SK-N-SH (cell line): ENCODE data around the gene SNX1. TPM values are rescaled to one million over a fixed set of nuclear protein-coding genes. Genes with fewer than 3 reads are reported as not detected.
A peak's percentile ranks its signal among the peaks of the same experiment; 100 is the strongest.

Source experiments
- CTCF ChIA-PET: fragments of 300-600, 350-600 bp; formaldehyde crosslinking; extraction: SDS; loops from one replicate; lab custom pipeline; 2021; lab: Yijun Ruan, JAX
- POLR2A ChIA-PET: fragments of 350-600 bp; sonication (Branson Sonifier 250); formaldehyde crosslinking; extraction: SDS; loops from one replicate; lab custom pipeline; 2020; ENCODE audit warnings: antibody characterized with exemption, inconsistent platforms; lab: Yijun Ruan, JAX
- DNase-seq: peaks from one replicate; pipeline ENCODE4 v3.0.0; 2012
- H2AFZ ChIP-seq: fragments of 200-600 bp; sonication (generic); 2 replicates; pipeline ENCODE4 v1.8.1; 2016; ENCODE audit warnings: antibody characterized with exemption, mild to moderate bottlenecking, low read depth
- H3F3A ChIP-seq: fragments of 200-600 bp; sonication (generic); replicated peaks from 2 replicates; pipeline ENCODE3; 2016; ENCODE audit warnings: antibody characterized with exemption, mild to moderate bottlenecking; ENCODE audit not compliant: insufficient read depth
- H3K27ac ChIP-seq, 2 experiments: fragments of 200-500 bp in 1 of 2; fragments of 200-600 bp in 1 of 2; sonication (Bioruptor generic) in 1 of 2; sonication (generic), shearing (Covaris generic) in 1 of 2; 2 replicates each; pipeline versions ENCODE4 v1.5.1 to v1.6.1; 2014 to 2016; ENCODE audit warnings: low read depth in 2 of 2, inconsistent platforms in 1 of 2, low read length in 1 of 2, mild to moderate bottlenecking in 1 of 2, mixed read lengths in 1 of 2
- H3K27me3 ChIP-seq: fragments of 200-600 bp; sonication (generic), shearing (Covaris generic); 2 replicates; pipeline ENCODE4 v1.6.1; 2016; ENCODE audit warnings: mixed run types; ENCODE audit not compliant: insufficient read depth
- H3K36me3 ChIP-seq, 2 experiments: fragments of 200-500 bp in 1 of 2; fragments of 200-600 bp in 1 of 2; sonication (Bioruptor generic) in 1 of 2; sonication (generic) in 1 of 2; replicated peaks in 1 of 2; 2 replicates each; pipeline versions ENCODE3 to v1.5.1; 2014 to 2016; ENCODE audit warnings: low read length in 1 of 2, mild to moderate bottlenecking in 1 of 2; ENCODE audit not compliant: insufficient read depth in 2 of 2, control insufficient read depth in 1 of 2
- H3K4me1 ChIP-seq, 2 experiments: fragments of 200-500 bp in 1 of 2; fragments of 200-600 bp in 1 of 2; sonication (Bioruptor generic) in 1 of 2; sonication (generic), shearing (Covaris generic) in 1 of 2; 2 replicates each; pipeline versions ENCODE4 v1.5.1 to v1.6.1; 2014 to 2016; ENCODE audit warnings: low read depth in 1 of 2, low read length in 1 of 2, mixed run types in 1 of 2; ENCODE audit not compliant: insufficient read depth in 2 of 2, control insufficient read depth in 1 of 2
- H3K4me2 ChIP-seq: fragments of 200-600 bp; sonication (generic), shearing (Covaris generic); 2 replicates; pipeline ENCODE4 v1.6.1; 2017; ENCODE audit warnings: mixed run types
- H3K4me3 ChIP-seq, 2 experiments: fragments of 200-500 bp in 1 of 2; fragments of 200-600 bp in 1 of 2; sonication (Bioruptor generic) in 1 of 2; sonication (generic), shearing (Covaris generic) in 1 of 2; 2 replicates each; pipeline versions ENCODE4 v1.5.1 to v1.8.1; 2014 to 2016; ENCODE audit warnings: low read depth in 2 of 2, inconsistent platforms in 1 of 2, low read length in 1 of 2, mild to moderate bottlenecking in 1 of 2, mixed read lengths in 1 of 2, moderate library complexity in 1 of 2
- H3K79me2 ChIP-seq: fragments of 200-600 bp; sonication (generic); 2 replicates; pipeline ENCODE4 v1.8.1; 2017; ENCODE audit warnings: mild to moderate bottlenecking; ENCODE audit not compliant: insufficient read depth
- H3K9ac ChIP-seq: fragments of 200-600 bp; sonication (generic); 2 replicates; pipeline ENCODE4 v1.6.1; 2017; ENCODE audit warnings: mixed run types
- H3K9me2 ChIP-seq: fragments of 200-600 bp; sonication (generic); 2 replicates; pipeline ENCODE4 v1.6.1; 2017; ENCODE audit warnings: mixed run types
- H3K9me3 ChIP-seq: fragments of 200-600 bp; sonication (generic); 2 replicates; pipeline ENCODE4 v1.6.1; 2017; ENCODE audit warnings: mixed run types, mild to moderate bottlenecking, moderate library complexity
- H4K20me1 ChIP-seq: fragments of 200-600 bp; sonication (generic); 2 replicates; pipeline ENCODE4 v1.6.1; 2017; ENCODE audit warnings: mild to moderate bottlenecking, mixed run types; ENCODE audit not compliant: insufficient read depth
- EP300 ChIP-seq, 2 experiments: IDR thresholded peaks; 2 replicates each; pipeline versions ENCODE4 v1.4.0 to v1.6.1; 2012; ENCODE audit warnings: borderline replicate concordance in 1 of 2, low read depth in 1 of 2, low read length in 1 of 2
- FOSL2 ChIP-seq: IDR thresholded peaks from 2 replicates; pipeline ENCODE4 v1.4.0; 2012; ENCODE audit warnings: low read depth, mild to moderate bottlenecking, moderate library complexity, borderline replicate concordance
- IRF3 ChIP-seq: fragments of 150-350 bp; IDR thresholded peaks from 2 replicates; pipeline ENCODE4 v1.6.1; 2016; ENCODE audit warnings: mild to moderate bottlenecking, low read depth, low read length
- JUND ChIP-seq: IDR thresholded peaks from 2 replicates; pipeline ENCODE4 v1.4.0; 2012
- MAX ChIP-seq: IDR thresholded peaks from 2 replicates; pipeline ENCODE4 v1.4.0; 2012; ENCODE audit warnings: low read depth
- TAF1 ChIP-seq: IDR thresholded peaks from 2 replicates; pipeline ENCODE4 v1.6.1; 2012; ENCODE audit warnings: low read depth, mild to moderate bottlenecking, low read length, moderate library complexity, borderline replicate concordance
- USF1 ChIP-seq: IDR thresholded peaks from 2 replicates; pipeline ENCODE4 v1.4.0; 2012; ENCODE audit warnings: low read depth, borderline replicate concordance
- WGBS: methylation state at CpG from one replicate; pipeline ENCODE4 v1.1.6; 2017; ENCODE audit warnings: low lambda C conversion rate; 5-methylcytosine and 5-hydroxymethylcytosine counted together
- polyA plus RNA-seq, 3 experiments: library from polyadenylated mRNA; depleted of rRNA; stranded (reverse); fragments of >200 nt; gene quantifications; 2 replicates each; pipeline ENCODE4 v1.2.3, GENCODE V29; 2012

The SNX1 gene
- polyA plus RNA-seq, 1 of the 3 experiments (the other 2 are of a cell fraction), result 80.7 TPM

- H3K9ac ChIP-seq, result peak overlapping the region; percentile 70
- peaks cover 40% of the 10 kb centered on the region for H4K20me1 ChIP-seq
- no peaks in the 10 kb centered on the region for H3K9me3 ChIP-seq
- no peak overlapping the region for H2AFZ ChIP-seq
- TF ChIP-seq EP300 (IDR thresholded peaks at IDR 0.05; ENCODE audit: borderline replicate concordance in 1 of 2, low read depth in 1 of 2, low read length in 1 of 2), result no peak
- TF ChIP-seq, all 33 proteins: peak for 0
- no peak for DNase-seq
- Histone ChIP-seq H3K4me2 (peak overlapping the region; percentile 93), H3K27ac (peak overlapping the region; percentile 79 to 83), H3K4me3 (peak overlapping the region; percentile 71 to 85), H3K9me2 (no peaks in the 10 kb centered on the region), H3K36me3 (peaks cover 34 to 49% of the 10 kb centered on the region in 2 experiments), H3K27me3 (no peaks in the 10 kb centered on the region), H3K4me1 (peaks cover 23 to 25% of the 10 kb centered on the region in 2 experiments; a peak in 3 of 4 replicates), H3K79me2 (peaks cover 34% of the 10 kb centered on the region), H3F3A (peaks cover 36% of the 10 kb centered on the region)
- WGBS, result 32% methylated on average over 12 of the region's 12 CpGs
- CTCF ChIA-PET, result interaction anchor here (1.0 to 4.1 kb wide), 7 partner anchors 9 to 566 kb away, joined by 3 to 42 read pairs (median 5); partner anchors contain the start of genes CSNK1G1 and SNX22
- POLR2A ChIA-PET, result interaction anchor here (1.0 to 2.6 kb wide), 5 partner anchors 9 to 226 kb away, joined by 3 to 24 read pairs (median 11); partner anchors contain the start of genes CIAO2A, SNX22 and TRIP4
Measured at GRCh38 chr15:64161688-64162477, 66.1 kb downstream of the SNX1 start.

- Histone ChIP-seq H3K27me3 (no peaks in the 10 kb centered on the region), H4K20me1 (peaks cover 37% of the 10 kb centered on the region), H3K4me1 (peaks cover 23 to 25% of the 10 kb centered on the region in 2 experiments; a peak in 3 of 4 replicates), H2AFZ (no peak overlapping the region), H3K36me3 (peaks cover 28 to 43% of the 10 kb centered on the region in 2 experiments), H3K9me3 (no peaks in the 10 kb centered on the region), H3K9ac (peak overlapping the region; percentile 70), H3K4me2 (peak overlapping the region; percentile 93), H3K79me2 (peaks cover 34% of the 10 kb centered on the region), H3K4me3 (peak overlapping the region; percentile 71 to 85), H3K27ac (peak overlapping the region; percentile 79 to 83), H3K9me2 (no peaks in the 10 kb centered on the region), H3F3A (peaks cover 36% of the 10 kb centered on the region)
- ChIA-PET POLR2A (interaction anchor here (0.6 to 2.6 kb wide), 7 partner anchors 9 to 273 kb away, joined by 3 to 24 read pairs (median 4); partner anchors contain the start of genes CIAO2A, SNX22 and TRIP4), CTCF (interaction anchor here (0.5 to 4.1 kb wide), 12 partner anchors 10 to 566 kb away, joined by 3 to 42 read pairs (median 5); partner anchors contain the start of genes CSNK1G1 and SNX22)
- whole genome bisulfite sequencing, result 13% methylated on average over 10 of the region's 21 CpGs
- no peak for DNase-seq
- TF ChIP-seq FOSL2 (no peak), IRF3 (no peak), USF1 (no peak), TAF1 (no peak), JUND (no peak), MAX (0 out of 2 replicates have a peak, but pooled peaks have one; percentile 27)
Measured at GRCh38 chr15:64162478-64162868, 66.7 kb downstream of the SNX1 start.
